OCI-LY1 (cell line): ENCODE measurements around the gene CDH26.

Experiments used
- H2AFZ ChIP-seq: fragments of 200-600 bp; sonication (generic), shearing (Covaris generic); 2 replicates; pipeline ENCODE4 v1.6.0; 2014; ENCODE audit warnings: antibody characterized with exemption, mild to moderate bottlenecking, low read length
- H3F3A ChIP-seq: fragments of 200-600 bp; sonication (generic), shearing (Covaris generic); 2 replicates; pipeline ENCODE4 v1.6.0; 2014; ENCODE audit warnings: mild to moderate bottlenecking, antibody characterized with exemption, low read length, moderate library complexity; ENCODE audit not compliant: insufficient read depth
- H3K27ac ChIP-seq: fragments of 200-600 bp; sonication (generic); 2 replicates; pipeline ENCODE4 v1.5.1; 2014; ENCODE audit warnings: low read length, mixed run types, mild to moderate bottlenecking, low read depth; ENCODE audit not compliant: poor library complexity, severe bottlenecking
- H3K27me3 ChIP-seq: fragments of 200-600 bp; sonication (generic); 2 replicates; pipeline ENCODE4 v1.6.0; 2014; ENCODE audit warnings: antibody characterized with exemption, mild to moderate bottlenecking, low read length, moderate library complexity; ENCODE audit not compliant: insufficient read depth
- H3K36me3 ChIP-seq: fragments of 200-600 bp; sonication (generic); 2 replicates; pipeline ENCODE4 v1.6.1; 2014; ENCODE audit warnings: mild to moderate bottlenecking, antibody characterized with exemption, low read length, moderate library complexity, mixed read lengths; ENCODE audit not compliant: insufficient read depth
- H3K4me1 ChIP-seq: fragments of 200-600 bp; sonication (generic); 2 replicates; pipeline ENCODE4 v1.5.1; 2014; ENCODE audit warnings: mild to moderate bottlenecking, low read length, moderate library complexity; ENCODE audit not compliant: insufficient read depth, severe bottlenecking
- H3K4me2 ChIP-seq: fragments of 200-600 bp; sonication (generic), shearing (Covaris generic); 2 replicates; pipeline ENCODE4 v1.6.1; 2014; ENCODE audit warnings: low read length
- H3K4me3 ChIP-seq: fragments of 200-600 bp; sonication (generic); 2 replicates; pipeline ENCODE4 v1.5.1; 2014; ENCODE audit warnings: low read length, low read depth, mild to moderate bottlenecking, mixed read lengths; ENCODE audit not compliant: poor library complexity, severe bottlenecking
- H3K79me2 ChIP-seq: fragments of 200-600 bp; shearing (Covaris generic); 2 replicates; pipeline ENCODE4 v1.6.1; 2016; ENCODE audit warnings: mixed run types, low read length, mixed read lengths; ENCODE audit not compliant: insufficient read depth
- H3K9ac ChIP-seq: fragments of 200-600 bp; sonication (generic), shearing (Covaris generic); 2 replicates; pipeline ENCODE4 v1.6.1; 2014; ENCODE audit warnings: mild to moderate bottlenecking, low read length, mixed read lengths
- H3K9me2 ChIP-seq: fragments of 200-600 bp; sonication (generic), shearing (Covaris generic); 2 replicates; pipeline ENCODE4 v1.6.1; 2014; ENCODE audit warnings: low read depth, mild to moderate bottlenecking, low read length, mixed read lengths
- H3K9me3 ChIP-seq: fragments of 200-600 bp; shearing (Covaris generic); 2 replicates; pipeline ENCODE4 v1.6.1; 2014; ENCODE audit warnings: low read length, mixed read lengths
- H4K20me1 ChIP-seq: fragments of 200-600 bp; sonication (generic), shearing (Covaris generic); 2 replicates; pipeline ENCODE4 v1.6.0; 2016; ENCODE audit warnings: mild to moderate bottlenecking, low read length; ENCODE audit not compliant: insufficient read depth
- CTCF ChIP-seq: fragments of 200-600 bp; sonication (generic), shearing (Covaris generic); IDR thresholded peaks from 2 replicates; pipeline ENCODE4 v1.5.1; 2017; ENCODE audit warnings: mild to moderate bottlenecking, antibody characterized with exemption, low read length, moderate library complexity, mixed read lengths
- EZH2 ChIP-seq: fragments of 200-600 bp; sonication (generic), shearing (Covaris generic); IDR thresholded peaks from 2 replicates; pipeline ENCODE4 v1.8.0; 2017; ENCODE audit warnings: borderline replicate concordance, mixed run types, mild to moderate bottlenecking, antibody characterized with exemption, low read length, moderate library complexity, mixed read lengths

CDH26 gene

GRCh38 chr20:59992526-59993084, 34.4 kb downstream of the CDH26 start:
- TF ChIP-seq EZH2 (no peak), CTCF (peak; percentile 22; the same call in 1 of the 2 replicates)
- H2AFZ ChIP-seq, result no peak overlapping the region
- H3K9ac ChIP-seq, result no peak overlapping the region
- H3K9me3 ChIP-seq, result no peaks in the 10 kb centered on the region
- H3K4me3 ChIP-seq, result no peak overlapping the region
- no peaks in the 10 kb centered on the region for H3K27me3 ChIP-seq
- no peak overlapping the region for H3K4me2 ChIP-seq
- H3K4me1 ChIP-seq, result no peaks in the 10 kb centered on the region
- no peaks in the 10 kb centered on the region for H3K36me3 ChIP-seq
- H3K9me2 ChIP-seq, result no peaks in the 10 kb centered on the region
- no peaks in the 10 kb centered on the region for H4K20me1 ChIP-seq
- no peaks in the 10 kb centered on the region for H3K79me2 ChIP-seq
- H3K27ac ChIP-seq, result no peak overlapping the region
- no peaks in the 10 kb centered on the region for H3F3A ChIP-seq

GRCh38 chr20:59993736-59994430, 35.7 kb downstream of the CDH26 start:
- no peaks in the 10 kb centered on the region for H3F3A ChIP-seq
- no peaks in the 10 kb centered on the region for H3K79me2 ChIP-seq
- H3K27me3 ChIP-seq, result no peaks in the 10 kb centered on the region
- H3K4me3 ChIP-seq, result no peak overlapping the region
- no peaks in the 10 kb centered on the region for H3K36me3 ChIP-seq
- H3K27ac ChIP-seq, result no peak overlapping the region
- no peaks in the 10 kb centered on the region for H4K20me1 ChIP-seq
- H3K4me1 ChIP-seq, result no peaks in the 10 kb centered on the region
- H2AFZ ChIP-seq, result no peak overlapping the region
- H3K9me2 ChIP-seq, result no peaks in the 10 kb centered on the region
- no peaks in the 10 kb centered on the region for H3K9me3 ChIP-seq
- TF ChIP-seq EZH2 (no peak), CTCF (no peak)
- no peak overlapping the region for H3K4me2 ChIP-seq
- H3K9ac ChIP-seq, result no peak overlapping the region

GRCh38 chr20:59994697-59995122, 36.5 kb downstream of the CDH26 start:
- no peaks in the 10 kb centered on the region for H3K9me2 ChIP-seq
- no peaks in the 10 kb centered on the region for H3K36me3 ChIP-seq
- TF ChIP-seq CTCF (no peak), EZH2 (no peak)
- no peak overlapping the region for H2AFZ ChIP-seq
- no peaks in the 10 kb centered on the region for H3K4me1 ChIP-seq
- no peak overlapping the region for H3K9ac ChIP-seq
- H3K27ac ChIP-seq, result no peak overlapping the region
- H3K4me3 ChIP-seq, result no peak overlapping the region
- no peaks in the 10 kb centered on the region for H3K9me3 ChIP-seq
- no peaks in the 10 kb centered on the region for H4K20me1 ChIP-seq
- no peaks in the 10 kb centered on the region for H3K27me3 ChIP-seq
- no peak overlapping the region for H3K4me2 ChIP-seq
- no peaks in the 10 kb centered on the region for H3F3A ChIP-seq
- H3K79me2 ChIP-seq, result no peaks in the 10 kb centered on the region
